Activated T-cell treated with anti-CD3 and anti-CD28 coated beads for 1 hour (primary cell): ENCODE measurements around the gene PLAAT4.

Source experiments
- DNase-seq: peaks from one replicate; pipeline ENCODE4 v3.0.0-alpha.2; 2020; ENCODE audit warnings: low read depth

Gene PLAAT4

GRCh38 chr11:63536669-63537292 is at the start of gene PLAAT4:
Gene PLAAT4 (plus strand): TSS chr11:63536808. CDS start chr11:63536869, 61 bp downstream.
- DNase-seq, result no peak

GRCh38 chr11:63488789-63489188 is 47.8 kb upstream of the PLAAT4 start:
- DNase-seq, result no peak

GRCh38 chr11:63489879-63490278 is 46.7 kb upstream of the PLAAT4 start:
- no peak for DNase-seq

- DNase-seq, result no peak
Measured at GRCh38 chr11:63490551-63491239, 45.9 kb upstream of the PLAAT4 start, which contains the start of gene PLAAT5. Gene PLAAT5 (minus strand): TSS chr11:63491167. CDS start chr11:63491034, 133 bp downstream.

- no peak for DNase-seq
Measured at GRCh38 chr11:63491240-63491587, 45.4 kb upstream of the PLAAT4 start.

- DNase-seq, result no peak
Measured at GRCh38 chr11:63491636-63492372, 44.8 kb upstream of the PLAAT4 start.

- no peak for DNase-seq
Measured at GRCh38 chr11:63492441-63492840, 44.2 kb upstream of the PLAAT4 start.

GRCh38 chr11:63493127-63493526 is 43.5 kb upstream of the PLAAT4 start:
- no peak for DNase-seq

- no peak for DNase-seq
Measured at GRCh38 chr11:63494975-63495374, 41.6 kb upstream of the PLAAT4 start.

GRCh38 chr11:63499874-63500273 is 36.7 kb upstream of the PLAAT4 start:
- DNase-seq, result no peak

- DNase-seq, result no peak
Measured at GRCh38 chr11:63501236-63501635, 35.4 kb upstream of the PLAAT4 start.

- DNase-seq, result no peak
Measured at GRCh38 chr11:63502252-63502820, 34.3 kb upstream of the PLAAT4 start.

GRCh38 chr11:63503492-63503891 is 33.1 kb upstream of the PLAAT4 start:
- DNase-seq, result no peak

GRCh38 chr11:63504054-63504453 is 32.6 kb upstream of the PLAAT4 start:
- DNase-seq, result no peak

- DNase-seq, result no peak
Measured at GRCh38 chr11:63504933-63505586, 31.5 kb upstream of the PLAAT4 start.

GRCh38 chr11:63505857-63506528 is 30.6 kb upstream of the PLAAT4 start, which contains the start of gene LGALS12:
Gene LGALS12 (plus strand): TSS chr11:63506084. CDS start chr11:63506459, 375 bp downstream.
- DNase-seq, result no peak

- no peak for DNase-seq
Measured at GRCh38 chr11:63506876-63507275, 29.7 kb upstream of the PLAAT4 start.

- DNase-seq, result no peak
Measured at GRCh38 chr11:63507511-63507910, 29.1 kb upstream of the PLAAT4 start.

GRCh38 chr11:63508009-63508408 is 28.6 kb upstream of the PLAAT4 start:
- no peak for DNase-seq

GRCh38 chr11:63508745-63509144 is 27.9 kb upstream of the PLAAT4 start:
- no peak for DNase-seq

- DNase-seq, result no peak
Measured at GRCh38 chr11:63510360-63511047, 26.1 kb upstream of the PLAAT4 start.
